Astrocyte (in vitro differentiated cells and primary cell): ENCODE data around the gene JAZF1. TPM values are rescaled to one million over a fixed set of nuclear protein-coding genes. Genes with fewer than 3 reads are reported as not detected.

Experiments
- DNase-seq: peaks from one replicate; pipeline ENCODE4 v3.0.0-alpha.2; 2010; ENCODE audit warnings: low read depth
- FAIRE-seq: peaks from 2 replicates; lab custom pipeline; 2011; peaks lifted over from hg19 to GRCh38; lab: Jason Lieb, UNC
- H2AFZ ChIP-seq: 2 replicates; pipeline ENCODE4 v1.6.0; 2012; ENCODE audit warnings: low read depth, low read length, inconsistent platforms
- H3K27ac ChIP-seq: 2 replicates; pipeline ENCODE4 v1.5.1; 2011; ENCODE audit warnings: low read depth, low read length, inconsistent platforms
- H3K27me3 ChIP-seq: 2 replicates; pipeline ENCODE4 v1.6.0; 2011; ENCODE audit warnings: low read length, inconsistent platforms; ENCODE audit not compliant: insufficient read depth
- H3K36me3 ChIP-seq: 2 replicates; pipeline ENCODE4 v1.5.1; 2011; ENCODE audit warnings: low read length, inconsistent platforms; ENCODE audit not compliant: insufficient read depth
- H3K4me1 ChIP-seq: 2 replicates; pipeline ENCODE4 v1.5.1; 2011; ENCODE audit warnings: low read length, inconsistent platforms; ENCODE audit not compliant: insufficient read depth
- H3K4me2 ChIP-seq: 2 replicates; pipeline ENCODE4 v1.6.0; 2012; ENCODE audit warnings: low read length, inconsistent platforms
- H3K4me3 ChIP-seq: 2 replicates; pipeline ENCODE4 v1.5.1; 2011; ENCODE audit warnings: low read depth, mild to moderate bottlenecking, low read length, inconsistent platforms; ENCODE audit not compliant: insufficient read depth
- H3K79me2 ChIP-seq: 2 replicates; pipeline ENCODE4 v1.6.0; 2012; ENCODE audit warnings: mild to moderate bottlenecking, low read length, inconsistent platforms; ENCODE audit not compliant: insufficient read depth
- H3K9ac ChIP-seq: 2 replicates; pipeline ENCODE4 v1.6.0; 2012; ENCODE audit warnings: mild to moderate bottlenecking, low read length, inconsistent platforms
- H3K9me3 ChIP-seq: 2 replicates; pipeline ENCODE4 v1.5.1; 2012; ENCODE audit warnings: low read depth, mild to moderate bottlenecking, low read length, inconsistent platforms; ENCODE audit not compliant: insufficient read depth
- H4K20me1 ChIP-seq: 2 replicates; pipeline ENCODE4 v1.6.0; 2012; ENCODE audit warnings: low read length, inconsistent platforms; ENCODE audit not compliant: insufficient read depth
- H3K27ac Mint-ChIP-seq: one replicate; pipeline ENCODE4 v1.8.0; 2021; ENCODE audit warnings: mild to moderate bottlenecking, mixed read lengths; ENCODE audit not compliant: unreplicated experiment
- H3K27me3 Mint-ChIP-seq: one replicate; pipeline ENCODE4 v1.8.0; 2021; ENCODE audit warnings: low read depth, mixed read lengths; ENCODE audit not compliant: unreplicated experiment
- H3K36me3 Mint-ChIP-seq: one replicate; pipeline ENCODE4 v1.8.0; 2021; ENCODE audit warnings: low read depth, mixed read lengths; ENCODE audit not compliant: unreplicated experiment
- H3K4me1 Mint-ChIP-seq: one replicate; pipeline ENCODE4 v1.8.0; 2021; ENCODE audit warnings: low read depth, mixed read lengths; ENCODE audit not compliant: unreplicated experiment
- H3K4me3 Mint-ChIP-seq: one replicate; pipeline ENCODE4 v1.8.0; 2021; ENCODE audit warnings: mild to moderate bottlenecking, moderate library complexity, mixed read lengths; ENCODE audit not compliant: unreplicated experiment
- H3K9me3 Mint-ChIP-seq: one replicate; pipeline ENCODE4 v1.8.0; 2021; ENCODE audit warnings: mild to moderate bottlenecking, mixed read lengths; ENCODE audit not compliant: unreplicated experiment
- EZH2 ChIP-seq: IDR thresholded peaks from 2 replicates; pipeline ENCODE4 v1.6.1; 2012; ENCODE audit warnings: mild to moderate bottlenecking, low read length, inconsistent platforms; ENCODE audit not compliant: insufficient read depth
- total RNA-seq: library from RNA; stranded (reverse); gene quantifications from 2 replicates; pipeline ENCODE4 v1.2.1, GENCODE V29; 2021
- TF ChIP-seq, protein P1 (sequence below): IDR thresholded peaks from 2 replicates; pipeline ENCODE4 v1.5.1; 2011; ENCODE audit warnings: low read depth, mild to moderate bottlenecking, inconsistent platforms, low read length, moderate library complexity; ENCODE audit not compliant: insufficient read depth

The JAZF1 gene
- total RNA-seq, 1 donor from 2014 or later, result 20.1 TPM

DNA sequence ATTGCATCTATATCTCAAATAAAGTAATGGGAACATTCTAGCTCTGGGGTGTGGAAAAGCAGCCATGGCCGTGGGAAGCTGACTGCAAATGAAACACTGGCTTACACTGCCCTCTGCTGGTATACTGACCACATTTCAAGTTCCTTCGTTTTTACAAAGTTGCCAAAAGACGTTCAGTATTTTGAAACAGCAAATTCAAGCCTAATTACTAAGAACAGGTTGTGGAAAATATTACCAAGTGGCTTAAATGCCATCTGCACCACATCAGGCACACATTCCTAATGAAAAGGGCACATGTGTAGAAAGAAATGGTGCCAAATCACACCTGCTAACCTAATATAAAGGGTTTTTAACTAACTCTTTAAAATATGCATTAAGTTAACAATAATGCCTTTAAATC lies 83.9 kb downstream of the JAZF1 start:
- peaks cover 10% of the 10 kb centered on the region for H3K4me1 Mint-ChIP-seq
- H3K9ac ChIP-seq, result no peak overlapping the region
- peaks cover 43% of the 10 kb centered on the region for H4K20me1 ChIP-seq
- no peak overlapping the region for H2AFZ ChIP-seq
- no peaks in the 10 kb centered on the region for H3K9me3 ChIP-seq
- no peaks in the 10 kb centered on the region for H3K36me3 Mint-ChIP-seq
- TF ChIP-seq, protein P1, sequence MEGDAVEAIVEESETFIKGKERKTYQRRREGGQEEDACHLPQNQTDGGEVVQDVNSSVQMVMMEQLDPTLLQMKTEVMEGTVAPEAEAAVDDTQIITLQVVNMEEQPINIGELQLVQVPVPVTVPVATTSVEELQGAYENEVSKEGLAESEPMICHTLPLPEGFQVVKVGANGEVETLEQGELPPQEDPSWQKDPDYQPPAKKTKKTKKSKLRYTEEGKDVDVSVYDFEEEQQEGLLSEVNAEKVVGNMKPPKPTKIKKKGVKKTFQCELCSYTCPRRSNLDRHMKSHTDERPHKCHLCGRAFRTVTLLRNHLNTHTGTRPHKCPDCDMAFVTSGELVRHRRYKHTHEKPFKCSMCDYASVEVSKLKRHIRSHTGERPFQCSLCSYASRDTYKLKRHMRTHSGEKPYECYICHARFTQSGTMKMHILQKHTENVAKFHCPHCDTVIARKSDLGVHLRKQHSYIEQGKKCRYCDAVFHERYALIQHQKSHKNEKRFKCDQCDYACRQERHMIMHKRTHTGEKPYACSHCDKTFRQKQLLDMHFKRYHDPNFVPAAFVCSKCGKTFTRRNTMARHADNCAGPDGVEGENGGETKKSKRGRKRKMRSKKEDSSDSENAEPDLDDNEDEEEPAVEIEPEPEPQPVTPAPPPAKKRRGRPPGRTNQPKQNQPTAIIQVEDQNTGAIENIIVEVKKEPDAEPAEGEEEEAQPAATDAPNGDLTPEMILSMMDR, result peak; percentile 94
- no peak for TF ChIP-seq EZH2
- H3K27ac ChIP-seq, result no peak overlapping the region
- no peaks in the 10 kb centered on the region for H3K27me3 Mint-ChIP-seq
- no peak overlapping the region for H3K4me3 Mint-ChIP-seq
- H3K27me3 ChIP-seq, result no peaks in the 10 kb centered on the region
- H3K79me2 ChIP-seq, result no peaks in the 10 kb centered on the region
- no peak overlapping the region for H3K4me3 ChIP-seq
- no peak overlapping the region for H3K27ac Mint-ChIP-seq
- H3K36me3 ChIP-seq, result no peaks in the 10 kb centered on the region
- no peaks in the 10 kb centered on the region for H3K9me3 Mint-ChIP-seq
- peak; percentile 86 for FAIRE-seq
- no peaks in the 10 kb centered on the region for H3K4me1 ChIP-seq
- no peak for DNase-seq
- no peak overlapping the region for H3K4me2 ChIP-seq

DNA sequence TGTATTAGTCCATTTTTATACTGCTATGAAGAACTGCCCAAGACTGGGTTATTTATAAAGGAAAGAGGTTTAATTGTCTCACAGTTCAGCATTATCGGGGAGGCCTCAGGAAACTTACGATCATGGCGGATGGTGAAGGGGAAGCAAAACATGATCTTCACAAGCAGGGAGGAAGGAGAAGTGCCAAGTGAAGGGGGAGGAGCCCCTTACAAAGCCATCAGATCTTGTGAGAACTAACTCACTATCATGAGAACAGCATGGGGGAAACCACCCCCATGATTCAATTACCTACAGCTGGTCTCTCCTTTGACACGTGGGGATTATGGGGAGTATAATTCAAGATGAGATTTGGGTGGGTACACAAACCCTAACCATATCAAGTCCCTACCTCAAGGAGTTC lies 85.4 kb downstream of the JAZF1 start:
- Histone ChIP-seq H3K27me3 (no peaks in the 10 kb centered on the region), H3K36me3 (no peaks in the 10 kb centered on the region), H3K79me2 (no peaks in the 10 kb centered on the region), H3K4me3 (no peak overlapping the region), H3K9me3 (no peaks in the 10 kb centered on the region), H3K9ac (no peak overlapping the region), H3K4me1 (no peaks in the 10 kb centered on the region), H3K4me2 (no peak overlapping the region), H4K20me1 (peaks cover 43% of the 10 kb centered on the region), H2AFZ (no peak overlapping the region), H3K27ac (no peak overlapping the region)
- no peak for TF ChIP-seq EZH2
- TF ChIP-seq, protein P1, result no peak
- no peak overlapping the region for H3K27ac Mint-ChIP-seq
- H3K9me3 Mint-ChIP-seq, result no peaks in the 10 kb centered on the region
- H3K4me3 Mint-ChIP-seq, result no peak overlapping the region
- H3K4me1 Mint-ChIP-seq, result peaks cover 10% of the 10 kb centered on the region
- H3K36me3 Mint-ChIP-seq, result no peaks in the 10 kb centered on the region
- DNase-seq (no peak), FAIRE-seq (no peak)
- no peaks in the 10 kb centered on the region for H3K27me3 Mint-ChIP-seq

DNA sequence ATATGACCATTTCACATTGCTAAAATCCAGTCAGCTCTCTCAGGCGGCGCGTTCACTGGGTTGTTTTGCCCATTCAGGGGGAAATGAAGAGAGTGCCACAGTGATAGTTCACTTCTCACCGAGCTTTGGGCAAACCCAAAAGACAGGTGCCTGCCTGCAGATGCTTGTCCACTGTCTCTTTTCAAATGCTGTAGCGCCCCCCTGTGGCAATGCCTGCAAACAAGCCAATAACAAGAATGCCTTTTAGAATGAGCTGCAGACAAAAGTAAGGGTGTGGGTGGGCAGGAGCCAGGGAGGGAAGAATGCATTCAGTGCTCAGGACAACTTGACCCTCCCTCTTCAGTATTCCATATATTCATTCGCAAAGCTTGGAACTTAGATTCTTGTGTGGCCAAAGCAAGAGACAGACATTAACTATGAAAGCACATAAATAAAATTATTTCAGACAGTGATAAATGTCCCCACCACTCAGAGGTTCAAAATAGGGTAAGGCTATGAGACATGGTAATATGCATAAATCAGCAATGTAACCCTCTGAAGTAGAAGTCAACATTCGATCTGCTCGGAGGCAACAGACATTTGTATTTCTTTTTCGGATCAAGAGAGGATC lies 86.9 kb downstream of the JAZF1 start:
- Histone ChIP-seq H3K4me1 (no peaks in the 10 kb centered on the region), H3K9ac (no peak overlapping the region), H2AFZ (no peak overlapping the region), H3K27ac (no peak overlapping the region), H3K36me3 (no peaks in the 10 kb centered on the region), H3K4me3 (no peak overlapping the region), H3K9me3 (no peaks in the 10 kb centered on the region), H3K27me3 (no peaks in the 10 kb centered on the region), H4K20me1 (peaks cover 41% of the 10 kb centered on the region), H3K79me2 (no peaks in the 10 kb centered on the region), H3K4me2 (no peak overlapping the region)
- Mint-ChIP-seq H3K36me3 (peaks cover 2% of the 10 kb centered on the region), H3K27ac (no peak overlapping the region), H3K27me3 (no peaks in the 10 kb centered on the region), H3K4me3 (no peak overlapping the region), H3K4me1 (peaks cover 12% of the 10 kb centered on the region), H3K9me3 (no peaks in the 10 kb centered on the region)
- DNase-seq (no peak), FAIRE-seq (no peak)
- TF ChIP-seq, protein P1, result peak; percentile 56
- TF ChIP-seq EZH2, result no peak
